Suprapubic skin (tissue), 4 donors: Measurements from ENCODE around the gene TBC1D17.

ENCODE experiments used
- CTCF ChIP-seq, 2 donors: fragments of 200-600 bp in 1 of 2; fragments of 450-650 bp in 1 of 2; sonication (generic) in 1 of 2; IDR thresholded peaks; one replicate each; pipeline ENCODE4 v1.5.1; 2016 to 2019; ENCODE audit warnings: antibody characterized with exemption in 2 of 2, mild to moderate bottlenecking in 1 of 2, moderate library complexity in 1 of 2
- EP300 ChIP-seq: sonication (generic); formaldehyde crosslinking; IDR thresholded peaks from one replicate; pipeline ENCODE4 v1.6.1; 2017; ENCODE audit warnings: antibody characterized with exemption
- POLR2A ChIP-seq, 2 donors: fragments of 450-650 bp; IDR thresholded peaks; one replicate each; pipeline ENCODE4 v1.6.1; 2017; ENCODE audit warnings: antibody characterized with exemption in 2 of 2, mild to moderate bottlenecking in 2 of 2, moderate library complexity in 2 of 2
- POLR2AphosphoS5 ChIP-seq, 3 donors: sonication (generic); formaldehyde crosslinking; IDR thresholded peaks; one replicate each; pipeline ENCODE4 v1.6.1; 2017; ENCODE audit warnings: antibody characterized with exemption in 3 of 3

- TF ChIP-seq POLR2A (IDR thresholded peaks at IDR 0.05), result no peak
- no peak for TF ChIP-seq CTCF (IDR thresholded peaks at IDR 0.05)
- TF ChIP-seq POLR2AphosphoS5 (IDR thresholded peaks at IDR 0.05), result no peak
- TF ChIP-seq EP300, result no peak
Observed at GRCh38 chr19:49845414-49845813, 32.1 kb upstream of the TBC1D17 start.
